ENCODE data around the gene WNT2B.

WNT2B gene

DNA sequence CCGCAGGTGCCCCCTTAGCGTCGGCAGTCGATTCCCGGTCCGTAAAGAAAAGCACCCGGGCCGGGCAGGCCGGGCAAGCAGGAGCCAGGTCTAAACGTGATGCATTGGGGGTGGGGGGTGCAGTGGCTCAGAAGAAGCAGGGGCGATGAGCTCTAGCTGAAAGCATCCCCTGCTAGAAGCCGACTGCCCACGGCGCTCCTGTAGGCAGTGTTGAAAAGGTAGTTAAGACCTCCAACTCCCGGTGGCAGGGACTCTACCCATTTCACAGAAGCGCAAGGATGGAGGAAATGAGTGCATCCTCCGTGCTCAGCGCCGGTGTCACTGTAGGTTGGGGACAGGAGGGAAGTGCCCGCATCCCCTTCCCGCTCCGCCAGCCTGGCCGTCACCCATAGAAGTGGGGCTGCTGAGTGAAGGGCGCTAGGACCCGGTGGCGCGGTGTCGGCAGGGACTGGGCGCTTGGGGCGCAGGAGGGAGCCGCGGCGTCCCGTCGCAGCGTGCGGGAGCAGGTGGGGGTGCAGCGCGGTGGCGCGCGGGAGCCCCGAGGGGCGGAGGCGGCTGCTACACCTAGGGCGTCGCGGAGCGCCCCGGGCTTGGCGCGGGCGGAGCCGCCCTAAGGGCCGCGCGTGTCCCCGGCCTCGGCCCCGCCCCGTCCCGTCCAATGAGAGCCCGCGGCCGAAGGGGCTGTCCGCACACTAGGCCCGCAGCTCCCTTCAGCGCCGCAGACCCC is at the start of gene WNT2B:
Gene WNT2B (plus strand): TSS at position 688 of the 727 bp plus-strand sequence. CDS start 298 bp downstream, outside the sequence.
- H3K36me3 ChIP-seq (ENCODE audit: control insufficient read depth, insufficient read depth, low read length): no peaks in the 10 kb centered on the region
- peak within 1 kb of the TSS; percentile 72 for H3K4me2 ChIP-seq (ENCODE audit: low read length)
- peak within 1 kb of the TSS; percentile 47 for H3K4me3 ChIP-seq (ENCODE audit: low read depth, low read length)
- peak within 1 kb of the TSS; percentile 67 for H2AFZ ChIP-seq
- no peak within 1 kb of the TSS for H3K9ac ChIP-seq
- no peaks in the 10 kb centered on the region for H3K27me3 ChIP-seq (ENCODE audit: control insufficient read depth, insufficient read depth, low read length)
- no peak for TF ChIP-seq CTCF (IDR thresholded peaks at IDR 0.05)
- no peaks in the 10 kb centered on the region for H3K9me3 ChIP-seq (ENCODE audit: control insufficient read depth, low read length)
- no peaks in the 10 kb centered on the region for H3K79me2 ChIP-seq
- peaks cover 3% of the 10 kb centered on the region for H3K4me1 ChIP-seq
- H3K27ac ChIP-seq: no peak within 1 kb of the TSS

GRCh38 chr1:112460615-112461014 is 48.1 kb upstream of the WNT2B start:
- Histone ChIP-seq H3K4me3 (ENCODE audit: low read depth, low read length) (no peak overlapping the region), H3K36me3 (ENCODE audit: control insufficient read depth, insufficient read depth, low read length) (no peaks in the 10 kb centered on the region), H3K79me2 (no peaks in the 10 kb centered on the region), H3K9ac (no peak overlapping the region), H3K27ac (no peak overlapping the region), H3K9me3 (ENCODE audit: control insufficient read depth, low read length) (no peaks in the 10 kb centered on the region), H3K27me3 (ENCODE audit: control insufficient read depth, insufficient read depth, low read length) (no peaks in the 10 kb centered on the region), H2AFZ (no peak overlapping the region), H3K4me2 (ENCODE audit: low read length) (peak overlapping the region; percentile 33), H3K4me1 (peaks cover 4% of the 10 kb centered on the region)
- no peak for TF ChIP-seq CTCF (IDR thresholded peaks at IDR 0.05)

GRCh38 chr1:112461200-112461871 is 47.4 kb upstream of the WNT2B start:
- Histone ChIP-seq H3K9ac (no peak overlapping the region), H3K27ac (peak overlapping the region; percentile 61), H3K4me2 (ENCODE audit: low read length) (peak overlapping the region; percentile 33), H3K4me3 (ENCODE audit: low read depth, low read length) (no peak overlapping the region), H3K27me3 (ENCODE audit: control insufficient read depth, insufficient read depth, low read length) (no peaks in the 10 kb centered on the region), H3K79me2 (no peaks in the 10 kb centered on the region), H3K36me3 (ENCODE audit: control insufficient read depth, insufficient read depth, low read length) (no peaks in the 10 kb centered on the region), H3K9me3 (ENCODE audit: control insufficient read depth, low read length) (no peaks in the 10 kb centered on the region), H2AFZ (peak overlapping the region; percentile 38), H3K4me1 (peaks cover 4% of the 10 kb centered on the region)
- TF ChIP-seq CTCF (IDR thresholded peaks at IDR 0.05): no peak

DNA sequence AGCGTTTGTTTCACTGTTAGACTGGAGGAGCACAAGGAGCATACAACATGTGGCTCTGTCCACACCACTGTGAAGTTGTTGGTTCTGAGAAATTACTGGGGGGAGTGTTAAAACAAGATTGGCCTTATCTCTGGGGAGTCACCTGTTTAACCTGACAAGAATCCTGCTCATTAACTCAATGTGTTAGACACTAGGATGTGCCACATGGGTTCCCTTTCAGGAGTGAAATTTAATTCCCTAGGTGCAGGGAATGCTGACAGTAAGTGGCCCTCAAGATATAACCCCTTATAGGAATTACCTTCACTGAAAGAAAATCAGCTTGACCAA is 45.8 kb upstream of the WNT2B start:
- no peak overlapping the region for H3K4me3 ChIP-seq (ENCODE audit: low read depth, low read length)
- no peak overlapping the region for H3K4me2 ChIP-seq (ENCODE audit: low read length)
- H3K9ac ChIP-seq: no peak overlapping the region
- H3K4me1 ChIP-seq: peaks cover 4% of the 10 kb centered on the region
- H3K27ac ChIP-seq: no peak overlapping the region
- no peaks in the 10 kb centered on the region for H3K9me3 ChIP-seq (ENCODE audit: control insufficient read depth, low read length)
- no peaks in the 10 kb centered on the region for H3K36me3 ChIP-seq (ENCODE audit: control insufficient read depth, insufficient read depth, low read length)
- H3K27me3 ChIP-seq (ENCODE audit: control insufficient read depth, insufficient read depth, low read length): no peaks in the 10 kb centered on the region
- no peak for TF ChIP-seq CTCF (IDR thresholded peaks at IDR 0.05)
- H2AFZ ChIP-seq: no peak overlapping the region
- no peaks in the 10 kb centered on the region for H3K79me2 ChIP-seq
